Measurements from ENCODE around the gene TEX29. TPM values are rescaled to one million over a fixed set of nuclear protein-coding genes. Genes with fewer than 3 reads are reported as not detected.

TEX29 gene
- total and polyA plus RNA-seq, 2 of the 4 experiments (the other 2 are of a cell fraction) = 0.46 TPM; not detected in 1

- Histone ChIP-seq H2BK120ac (ENCODE audit: low read depth, low read length) (no peak overlapping the region), H2BK20ac (ENCODE audit: low read depth, low read length) (no peak overlapping the region), H3K56ac (ENCODE audit: extremely low read depth, insufficient read depth, low read length) (no peak overlapping the region), H3K4me2 (ENCODE audit: low read depth, low read length) (no peak overlapping the region), H3K27ac (ENCODE audit: insufficient read depth, low read length) (no peak overlapping the region), H3K23ac (ENCODE audit: low read depth, low read length) (no peak overlapping the region), H4K20me1 (ENCODE audit: insufficient read depth, low read length) (no peaks in the 10 kb centered on the region), H3K4me3 (ENCODE audit: insufficient read depth, low read depth, low read length) (no peak overlapping the region), H4K8ac (ENCODE audit: low read depth in 2 of 2, low read length in 2 of 2) (no peak overlapping the region), H3K27me3 (ENCODE audit: control insufficient read depth, insufficient read depth, low read length) (peaks cover 6% of the 10 kb centered on the region; the same call in 1 of the 2 replicates), H3K14ac (replicated peaks; ENCODE audit: low read depth, low read length) (no peak overlapping the region), H3K4ac (ENCODE audit: low read depth, low read length) (no peak overlapping the region), H2AFZ (replicated peaks; ENCODE audit: low read length, poor library complexity) (peak overlapping the region; percentile 43), H3K79me1 (ENCODE audit: low read depth in 1 of 2, low read length in 2 of 2) (no peaks in the 10 kb centered on the region), H2BK5ac (ENCODE audit: low read depth, low read length, poor library complexity, severe bottlenecking) (no peak overlapping the region), H3K4me1 (ENCODE audit: control insufficient read depth, insufficient read depth, low read length) (no peaks in the 10 kb centered on the region), H4K5ac (ENCODE audit: low read depth, low read length) (no peak overlapping the region), H3K9me3 (ENCODE audit: control insufficient read depth, insufficient read depth, low read length) (no peaks in the 10 kb centered on the region), H2BK15ac (ENCODE audit: low read depth, low read length) (no peak overlapping the region), H2AK5ac (ENCODE audit: low read depth, low read length) (no peak overlapping the region), H3K18ac (ENCODE audit: low read depth, low read length) (no peak overlapping the region), H3K9me1 (ENCODE audit: insufficient read depth, low read length) (no peaks in the 10 kb centered on the region), H3K9ac (ENCODE audit: low read depth, low read length) (no peak overlapping the region), H2AK9ac (replicated peaks; ENCODE audit: low read depth, low read length, poor library complexity) (no peak overlapping the region), H4K91ac (ENCODE audit: insufficient read depth, low read depth, low read length) (no peak overlapping the region), H3K36me3 (ENCODE audit: control insufficient read depth, insufficient read depth, low read length) (no peaks in the 10 kb centered on the region)
- POLR2A ChIA-PET (ENCODE audit: unreplicated experiment) = no interaction called here
- in situ Hi-C loops (cut with MboI; ENCODE audit: low sequenced_read_pairs) = no loop called here
- WGBS, 2 experiments (ENCODE audit: extremely low coverage in 2 of 2, insufficient read length in 1 of 2) = 82% methylated on average over 12 of the region's 37 CpGs; no CpG with 5 or more reads in 1 of the 2 experiments
- dilution Hi-C loops (cut with HindIII; ENCODE audit: low sequenced_read_pairs, unreplicated experiment) = no loop called here
- DNase-seq (no peak), ATAC-seq (ENCODE audit: low read depth) (no peak)
- intact Hi-C loops (cut with micrococcal nuclease) = no loop called here
- CTCF ChIA-PET = no interaction called here
- BruUV-seq (replicated peaks) = no TSS peak
- TF ChIP-seq RCOR1 (IDR thresholded peaks at IDR 0.05; ENCODE audit: insufficient replicate concordance, low read length) (no peak), NFE2L2 (IDR thresholded peaks at IDR 0.05; ENCODE audit: low read depth, low read length) (no peak), MAZ (IDR thresholded peaks at IDR 0.05; ENCODE audit: borderline replicate concordance, low read depth, low read length) (no peak), MXI1 (IDR thresholded peaks at IDR 0.05; ENCODE audit: borderline replicate concordance, low read depth, low read length) (no peak), POLR2A (IDR thresholded peaks at IDR 0.05; ENCODE audit: low read depth, low read length) (no peak)
- TF ChIP-seq, protein P1, sequence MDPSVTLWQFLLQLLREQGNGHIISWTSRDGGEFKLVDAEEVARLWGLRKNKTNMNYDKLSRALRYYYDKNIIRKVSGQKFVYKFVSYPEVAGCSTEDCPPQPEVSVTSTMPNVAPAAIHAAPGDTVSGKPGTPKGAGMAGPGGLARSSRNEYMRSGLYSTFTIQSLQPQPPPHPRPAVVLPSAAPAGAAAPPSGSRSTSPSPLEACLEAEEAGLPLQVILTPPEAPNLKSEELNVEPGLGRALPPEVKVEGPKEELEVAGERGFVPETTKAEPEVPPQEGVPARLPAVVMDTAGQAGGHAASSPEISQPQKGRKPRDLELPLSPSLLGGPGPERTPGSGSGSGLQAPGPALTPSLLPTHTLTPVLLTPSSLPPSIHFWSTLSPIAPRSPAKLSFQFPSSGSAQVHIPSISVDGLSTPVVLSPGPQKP (IDR thresholded peaks at IDR 0.05; ENCODE audit: borderline replicate concordance, low read depth, low read length) = no peak
Observed at GRCh38 chr13:111325941-111326620, 5.6 kb downstream of the TEX29 start.

Measured in IMR-90 (cell line).